MCF 10A (cell line): ENCODE data around the gene EIF4A3. TPM values are rescaled to one million over a fixed set of nuclear protein-coding genes. Genes with fewer than 3 reads are reported as not detected.
"Not testable (repeated sequence)": the region's sequence is repeated elsewhere in the genome, so short reads cannot be mapped to it uniquely, and the experiment has no call there.

Experiments
- BruUV-seq: library from RNA; stranded (reverse); fragments of 400-500 nt; replicated peaks from 2 replicates; lab custom pipeline; 2021; lab: Mats Ljungman, UMichigan
- CTCF ChIA-PET: fragments of 300-600 bp; sonication (Branson Sonifier 250); formaldehyde crosslinking; extraction: SDS; loops from one replicate; lab custom pipeline; 2021; ENCODE audit warnings: antibody characterized with exemption, inconsistent platforms; lab: Yijun Ruan, JAX
- POLR2A ChIA-PET: fragments of 300-600, 350-650 bp; sonication (Branson Sonifier 250); formaldehyde crosslinking; extraction: SDS; loops from one replicate; lab custom pipeline; 2020; ENCODE audit warnings: antibody characterized with exemption, inconsistent platforms; lab: Yijun Ruan, JAX
- DNase-seq: peaks from one replicate; pipeline ENCODE4 v3.0.0-alpha.2; 2018; ENCODE audit not compliant: unreplicated experiment
- H3K27ac Mint-ChIP-seq: one replicate; pipeline ENCODE4 v1.8.0; 2022; ENCODE audit warnings: mild to moderate bottlenecking, low read depth, mixed read lengths; ENCODE audit not compliant: unreplicated experiment
- H3K27me3 Mint-ChIP-seq: one replicate; pipeline ENCODE4 v1.8.0; 2022; ENCODE audit warnings: mixed read lengths; ENCODE audit not compliant: insufficient read depth, unreplicated experiment
- H3K36me3 Mint-ChIP-seq: one replicate; pipeline ENCODE4 v1.8.0; 2022; ENCODE audit warnings: mild to moderate bottlenecking, moderate library complexity, mixed read lengths; ENCODE audit not compliant: insufficient read depth, unreplicated experiment
- H3K4me1 Mint-ChIP-seq: one replicate; pipeline ENCODE4 v1.8.0; 2022; ENCODE audit warnings: mixed read lengths; ENCODE audit not compliant: insufficient read depth, unreplicated experiment
- H3K4me3 Mint-ChIP-seq: one replicate; pipeline ENCODE4 v1.8.0; 2022; ENCODE audit warnings: mild to moderate bottlenecking, moderate library complexity, mixed read lengths; ENCODE audit not compliant: unreplicated experiment
- H3K9me3 Mint-ChIP-seq: one replicate; pipeline ENCODE4 v1.8.0; 2022; ENCODE audit warnings: mixed read lengths; ENCODE audit not compliant: unreplicated experiment
- intact Hi-C: fragments of 100-400 bp; cut with micrococcal nuclease; formaldehyde crosslinking; loops from 2 replicates; pipeline ENCODE4 v1.14.1; 2022
- total RNA-seq: library from RNA; stranded (reverse); gene quantifications from 2 replicates; pipeline ENCODE4 v1.2.3, GENCODE V29; 2022
- TF ChIP-seq, protein P1 (sequence below): fragments of 200-600 bp; IDR thresholded peaks from one replicate; pipeline ENCODE4 v1.8.0; 2022; ENCODE audit warnings: antibody characterized with exemption, mild to moderate bottlenecking; ENCODE audit not compliant: unreplicated experiment

The EIF4A3 gene
- total RNA-seq, 1 experiment from 2014 or later: 87.0 TPM

DNA sequence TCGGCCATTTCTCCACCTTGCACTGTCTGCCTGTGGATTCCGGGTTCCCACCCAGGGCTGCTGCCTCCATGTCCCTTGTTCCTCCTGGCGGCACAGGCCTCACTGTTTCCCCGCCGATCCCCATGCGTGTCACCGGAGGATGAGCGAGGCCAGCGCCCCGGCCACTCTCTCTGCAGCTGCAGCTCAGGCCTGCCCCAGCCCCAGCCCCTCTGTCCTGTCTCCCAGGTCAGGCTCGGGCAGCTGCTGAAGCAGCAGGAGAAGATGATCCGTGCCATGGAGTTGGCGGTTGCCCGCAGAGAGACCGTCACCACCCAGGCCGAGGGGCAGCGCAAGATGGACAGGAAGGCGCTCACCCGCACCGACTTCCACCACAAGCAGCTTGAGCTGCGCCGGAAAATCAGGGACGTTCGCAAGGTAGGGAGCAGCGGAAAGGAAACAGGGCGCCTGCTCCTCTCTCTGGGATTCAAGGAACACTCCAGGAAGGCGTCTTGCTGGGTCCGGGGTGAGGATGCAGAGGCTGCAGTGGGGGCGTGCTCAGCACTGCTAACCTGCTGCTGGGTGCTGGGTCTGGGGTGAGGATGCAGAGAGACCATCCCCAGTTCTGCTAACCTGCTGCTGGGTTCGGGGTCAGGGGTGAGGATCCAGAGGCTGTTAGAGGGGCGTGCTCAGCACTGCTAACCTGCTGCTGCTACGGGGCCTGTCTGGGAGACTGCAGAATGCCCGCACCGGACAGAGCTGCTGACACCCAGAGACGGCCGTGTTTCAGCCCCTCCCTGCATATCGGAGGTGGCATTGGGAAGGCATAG, 51.7 kb downstream of the EIF4A3 start:
- Mint-ChIP-seq H3K4me3 (no peak overlapping the region), H3K36me3 (peaks cover 6% of the 10 kb centered on the region), H3K27me3 (no peaks in the 10 kb centered on the region), H3K27ac (no peak overlapping the region), H3K4me1 (no peaks in the 10 kb centered on the region), H3K9me3 (no peaks in the 10 kb centered on the region)
- TF ChIP-seq, protein P1, sequence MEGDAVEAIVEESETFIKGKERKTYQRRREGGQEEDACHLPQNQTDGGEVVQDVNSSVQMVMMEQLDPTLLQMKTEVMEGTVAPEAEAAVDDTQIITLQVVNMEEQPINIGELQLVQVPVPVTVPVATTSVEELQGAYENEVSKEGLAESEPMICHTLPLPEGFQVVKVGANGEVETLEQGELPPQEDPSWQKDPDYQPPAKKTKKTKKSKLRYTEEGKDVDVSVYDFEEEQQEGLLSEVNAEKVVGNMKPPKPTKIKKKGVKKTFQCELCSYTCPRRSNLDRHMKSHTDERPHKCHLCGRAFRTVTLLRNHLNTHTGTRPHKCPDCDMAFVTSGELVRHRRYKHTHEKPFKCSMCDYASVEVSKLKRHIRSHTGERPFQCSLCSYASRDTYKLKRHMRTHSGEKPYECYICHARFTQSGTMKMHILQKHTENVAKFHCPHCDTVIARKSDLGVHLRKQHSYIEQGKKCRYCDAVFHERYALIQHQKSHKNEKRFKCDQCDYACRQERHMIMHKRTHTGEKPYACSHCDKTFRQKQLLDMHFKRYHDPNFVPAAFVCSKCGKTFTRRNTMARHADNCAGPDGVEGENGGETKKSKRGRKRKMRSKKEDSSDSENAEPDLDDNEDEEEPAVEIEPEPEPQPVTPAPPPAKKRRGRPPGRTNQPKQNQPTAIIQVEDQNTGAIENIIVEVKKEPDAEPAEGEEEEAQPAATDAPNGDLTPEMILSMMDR: no peak
- intact Hi-C loops: no loop called here
- no TSS peak for BruUV-seq
- POLR2A ChIA-PET: no interaction called here
- CTCF ChIA-PET: interaction anchor here (0.6 kb wide), 2 partner anchors 12 to 13 kb away, joined by 3 read pairs; no protein-coding TSS in a partner anchor
- DNase-seq: no peak

DNA sequence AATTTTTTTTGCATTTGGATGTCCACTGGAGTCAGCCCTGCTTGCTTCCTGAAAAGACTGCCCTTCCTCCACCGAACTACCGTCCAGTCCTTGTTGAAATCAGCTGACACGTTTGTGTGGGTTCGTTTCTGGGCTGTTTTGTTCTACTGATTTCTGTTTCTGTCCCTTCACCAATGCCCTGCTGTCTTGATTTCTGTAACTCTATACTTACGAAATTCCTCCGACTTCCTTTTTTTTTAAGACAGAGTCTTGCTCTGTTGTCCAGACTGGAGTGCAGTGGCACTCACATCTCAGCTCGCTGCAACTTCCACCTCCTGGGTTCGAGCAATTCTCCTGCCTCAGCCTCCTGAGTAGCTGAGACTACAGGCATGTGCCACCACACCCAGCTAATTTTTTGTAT, 54.0 kb downstream of the EIF4A3 start:
- Mint-ChIP-seq H3K9me3 (no peaks in the 10 kb centered on the region), H3K4me3 (no peak overlapping the region), H3K27me3 (peaks cover under 1% of the 10 kb centered on the region), H3K27ac (no peak overlapping the region), H3K4me1 (no peaks in the 10 kb centered on the region), H3K36me3 (peaks cover 6% of the 10 kb centered on the region)
- CTCF ChIA-PET: interaction anchor here (0.7 to 1.4 kb wide), 2 partner anchors 9 to 239 kb away, joined by 3 to 5 read pairs; partner anchors contain the start of gene GAA
- no TSS peak for BruUV-seq
- intact Hi-C loops: no loop called here
- no peak for DNase-seq
- TF ChIP-seq, protein P1: no peak
- POLR2A ChIA-PET: interaction anchor here (1.5 kb wide), 1 partner anchor 8 kb away, joined by 7 read pairs; the partner anchor contains the start of gene GAA

DNA sequence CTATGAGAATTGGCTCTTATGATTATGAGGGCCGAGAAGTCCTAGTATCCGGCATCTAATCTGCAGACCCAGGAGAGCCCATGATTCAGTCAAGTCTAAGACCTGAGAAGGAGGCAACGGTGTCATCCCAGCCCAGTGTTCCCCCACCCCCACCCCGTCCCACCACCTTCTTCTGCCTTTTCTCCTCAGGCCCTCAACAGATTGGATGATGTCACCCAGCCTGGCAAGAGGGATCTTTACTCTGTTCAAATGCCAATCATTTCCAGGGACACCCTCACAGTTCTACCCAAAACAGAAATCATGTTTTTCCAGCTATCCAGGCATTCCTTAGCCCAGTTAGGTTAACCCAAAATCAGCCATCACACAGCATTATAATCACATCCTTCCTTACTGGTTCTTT, 55.6 kb downstream of the EIF4A3 start:
- H3K9me3 Mint-ChIP-seq: no peaks in the 10 kb centered on the region
- no TSS peak for BruUV-seq

DNA sequence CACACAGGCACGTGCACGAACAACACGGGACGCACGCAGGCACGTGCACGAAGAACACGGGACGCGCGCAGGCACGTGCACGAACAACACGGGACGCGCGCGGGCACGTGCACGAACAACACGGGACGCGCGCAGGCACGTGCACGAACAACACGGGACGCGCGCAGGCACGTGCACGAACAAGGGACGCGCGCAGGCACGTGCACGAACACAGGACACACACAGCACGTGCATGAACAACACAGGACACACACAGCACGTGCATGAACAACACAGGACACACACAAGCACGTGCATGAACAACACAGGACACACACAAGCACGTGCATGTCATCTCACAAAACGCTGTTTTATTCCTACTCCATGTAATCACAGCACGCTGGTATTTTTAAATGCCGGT, 56.8 kb downstream of the EIF4A3 start:
- H3K27me3 Mint-ChIP-seq: peaks cover 26% of the 10 kb centered on the region
- CTCF ChIA-PET: interaction anchor here (1.0 kb wide), 1 partner anchor 11 kb away, joined by 3 read pairs; the partner anchor contains the start of gene GAA
- H3K9me3 Mint-ChIP-seq, intact Hi-C loops, BruUV-seq, DNase-seq, POLR2A ChIA-PET, H3K4me3 Mint-ChIP-seq, H3K4me1 Mint-ChIP-seq, H3K27ac Mint-ChIP-seq, H3K36me3 Mint-ChIP-seq: not testable (repeated sequence)

More for the DNA sequence above, 55.6 kb downstream of the EIF4A3 start:
- H3K27me3 Mint-ChIP-seq: peaks cover 17% of the 10 kb centered on the region
- H3K4me1 Mint-ChIP-seq: no peaks in the 10 kb centered on the region
- H3K4me3 Mint-ChIP-seq: no peak overlapping the region
- intact Hi-C loops: no loop called here
- peaks cover 6% of the 10 kb centered on the region for H3K36me3 Mint-ChIP-seq
- TF ChIP-seq, protein P1: no peak
- no peak overlapping the region for H3K27ac Mint-ChIP-seq
- DNase-seq: no peak
- CTCF ChIA-PET: interaction anchor here (0.7 to 1.3 kb wide), 3 partner anchors 8 to 781 kb away, joined by 3 to 7 read pairs (median 3); partner anchors contain the start of gene GAA
- POLR2A ChIA-PET: interaction anchor here (1.5 kb wide), 1 partner anchor 10 kb away, joined by 7 read pairs; the partner anchor contains the start of gene GAA
